ENCODE results near the gene TRAP1.
A peak's percentile ranks its signal among the peaks of the same experiment; 100 is the strongest.
"Not testable (repeated sequence)": the region's sequence is repeated elsewhere in the genome, so short reads cannot be mapped to it uniquely, and the experiment has no call there.

The TRAP1 gene

DNA sequence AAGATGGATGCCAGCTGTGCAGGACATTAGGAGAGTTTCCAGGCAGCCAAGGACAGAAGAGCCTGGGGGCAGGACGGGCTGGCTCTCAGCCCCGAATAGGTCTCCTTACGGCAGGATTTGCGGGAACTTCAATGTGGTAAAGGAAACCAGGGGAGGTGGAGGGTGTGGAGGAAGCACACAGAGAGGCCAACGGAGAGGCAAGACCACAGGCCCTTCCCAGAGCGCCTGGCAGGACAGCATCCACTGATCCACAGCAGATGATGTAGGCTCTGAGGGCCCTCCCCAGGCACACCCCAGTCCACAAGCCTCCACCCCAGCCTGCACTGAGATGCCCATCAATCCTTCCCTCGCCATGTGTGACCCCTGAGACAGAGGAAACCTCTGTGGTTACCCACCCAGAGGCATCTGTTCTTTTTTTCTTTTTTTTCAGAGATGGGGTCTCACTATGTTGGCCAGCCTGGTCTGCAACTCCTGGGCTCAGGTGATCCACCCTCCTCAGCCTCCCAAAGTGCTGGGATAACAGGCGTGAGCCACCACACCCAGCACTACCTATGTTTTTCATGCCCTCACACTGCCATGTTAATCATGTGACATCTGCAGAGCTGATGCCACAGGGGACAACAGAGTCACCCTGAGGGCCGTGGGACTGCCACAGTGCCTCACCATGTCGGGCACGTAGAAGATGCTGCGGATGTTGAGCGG, 43.5 kb downstream of the TRAP1 start:
- no peak for DNase-seq (ENCODE audit: low read depth in 3 of 3)

GRCh38 chr16:3673201-3673600, 44.1 kb downstream of the TRAP1 start:
- no peak for DNase-seq (ENCODE audit: low read depth in 3 of 3)

DNA sequence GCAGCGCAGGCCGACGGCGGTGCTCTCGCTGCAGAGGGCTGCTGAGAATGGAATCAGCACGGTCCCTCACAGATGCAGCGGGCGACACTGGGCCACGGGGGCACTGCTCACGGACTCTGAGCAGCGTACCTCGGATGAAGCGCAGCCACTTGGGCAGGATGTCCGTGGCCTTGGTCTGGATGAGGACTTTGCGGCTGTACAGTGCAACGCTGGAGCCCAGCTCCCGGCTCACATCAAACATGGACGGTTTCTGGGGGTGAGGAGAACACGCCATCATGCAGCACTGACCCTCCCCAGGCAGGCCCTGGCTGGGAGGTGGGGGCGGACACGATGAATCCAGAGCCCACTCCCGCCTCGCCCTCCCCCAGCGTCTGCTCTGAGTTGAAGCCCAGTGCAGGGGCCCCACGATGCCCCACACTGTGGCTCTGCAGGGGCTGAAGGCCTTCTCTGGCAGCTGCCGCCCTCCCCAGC, 44.7 kb downstream of the TRAP1 start:
- DNase-seq (ENCODE audit: low read depth in 3 of 3) = no peak

DNA sequence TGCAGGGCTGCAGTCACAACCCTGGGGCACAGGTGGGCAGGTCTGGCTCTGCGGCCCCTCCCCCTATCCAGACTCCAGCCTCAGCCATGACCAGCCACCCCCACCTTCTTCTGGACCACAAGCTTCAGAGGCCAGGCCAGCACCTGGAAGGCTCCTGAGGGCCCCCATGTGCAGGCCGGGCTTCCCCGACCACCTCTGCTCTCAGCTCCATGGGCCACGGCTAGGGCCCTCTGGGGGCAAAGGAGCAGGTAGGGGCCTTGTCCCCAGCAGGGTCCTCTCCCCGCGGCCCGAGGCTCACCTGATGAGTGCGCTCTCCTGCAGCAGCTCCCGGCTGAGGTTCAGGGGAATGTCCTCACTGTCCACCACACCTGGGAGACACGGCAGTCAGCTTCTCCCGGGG, 45.9 kb downstream of the TRAP1 start:
- no peak for DNase-seq (ENCODE audit: low read depth in 3 of 3)

DNA sequence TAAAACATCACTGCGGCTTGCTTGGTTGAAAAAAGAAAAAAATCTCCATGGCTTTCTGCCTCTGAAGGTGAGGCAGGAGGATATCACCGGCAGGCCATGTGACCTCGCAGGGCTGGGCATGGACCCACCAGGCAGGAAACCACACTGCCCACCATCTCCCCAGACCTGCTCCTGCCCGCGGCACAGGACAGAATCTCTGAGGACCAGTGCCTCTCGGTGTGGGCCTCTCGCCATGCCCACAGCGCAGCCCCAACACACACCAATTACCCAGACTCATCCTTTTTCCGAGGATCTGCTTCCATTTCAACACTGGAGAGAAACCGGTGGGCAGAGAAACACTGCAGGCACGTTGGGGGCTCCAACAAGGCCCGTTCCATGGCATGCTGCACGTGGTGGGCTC, 46.6 kb downstream of the TRAP1 start:
- no peak for DNase-seq (ENCODE audit: low read depth in 3 of 3)

- no peak for DNase-seq (ENCODE audit: low read depth in 3 of 3)
Measured at GRCh38 chr16:3669082-3669481, 48.2 kb downstream of the TRAP1 start.

DNA sequence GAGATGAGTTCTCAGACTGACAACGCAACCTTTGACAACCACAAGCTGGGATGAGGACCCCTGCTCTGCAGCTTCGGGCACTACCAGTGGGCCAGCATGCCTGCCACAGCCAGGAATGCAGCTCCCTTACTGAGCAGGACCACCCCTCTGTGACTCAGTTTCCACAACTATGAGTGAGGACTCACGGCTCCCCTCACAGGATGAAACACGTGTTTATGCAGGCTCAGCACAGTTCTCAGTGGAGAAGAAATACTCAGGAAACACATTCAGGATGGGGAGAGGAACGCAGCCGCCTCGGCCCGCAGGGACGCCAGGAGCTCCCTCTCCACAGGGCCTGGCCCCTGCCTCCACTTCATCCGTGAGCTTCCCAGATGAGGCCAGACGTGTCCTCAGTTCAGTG, 48.7 kb downstream of the TRAP1 start:
- DNase-seq (ENCODE audit: low read depth in 3 of 3) = no peak

DNA sequence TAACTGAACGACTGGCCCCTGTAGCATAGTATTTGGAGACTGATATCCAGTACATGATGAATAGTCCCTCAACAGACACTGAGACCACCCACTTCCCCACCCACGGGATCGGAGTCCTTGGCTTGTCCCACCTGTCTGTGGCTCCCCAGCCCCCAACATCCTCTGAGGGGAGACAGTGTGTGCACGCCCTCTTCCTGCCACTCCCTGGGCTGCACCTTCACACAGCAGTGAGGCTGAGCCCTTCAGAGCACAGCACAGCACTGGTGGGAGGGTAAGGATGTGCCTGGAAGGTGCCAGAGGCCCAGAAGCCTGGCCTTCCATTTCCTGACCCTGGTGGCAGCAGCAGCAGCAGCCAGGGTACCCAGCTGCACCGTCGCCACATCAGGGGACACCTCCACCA, 51.8 kb downstream of the TRAP1 start:
- peak in 1 of 3 experiments; percentile 12 for DNase-seq (ENCODE audit: low read depth in 3 of 3)

DNA sequence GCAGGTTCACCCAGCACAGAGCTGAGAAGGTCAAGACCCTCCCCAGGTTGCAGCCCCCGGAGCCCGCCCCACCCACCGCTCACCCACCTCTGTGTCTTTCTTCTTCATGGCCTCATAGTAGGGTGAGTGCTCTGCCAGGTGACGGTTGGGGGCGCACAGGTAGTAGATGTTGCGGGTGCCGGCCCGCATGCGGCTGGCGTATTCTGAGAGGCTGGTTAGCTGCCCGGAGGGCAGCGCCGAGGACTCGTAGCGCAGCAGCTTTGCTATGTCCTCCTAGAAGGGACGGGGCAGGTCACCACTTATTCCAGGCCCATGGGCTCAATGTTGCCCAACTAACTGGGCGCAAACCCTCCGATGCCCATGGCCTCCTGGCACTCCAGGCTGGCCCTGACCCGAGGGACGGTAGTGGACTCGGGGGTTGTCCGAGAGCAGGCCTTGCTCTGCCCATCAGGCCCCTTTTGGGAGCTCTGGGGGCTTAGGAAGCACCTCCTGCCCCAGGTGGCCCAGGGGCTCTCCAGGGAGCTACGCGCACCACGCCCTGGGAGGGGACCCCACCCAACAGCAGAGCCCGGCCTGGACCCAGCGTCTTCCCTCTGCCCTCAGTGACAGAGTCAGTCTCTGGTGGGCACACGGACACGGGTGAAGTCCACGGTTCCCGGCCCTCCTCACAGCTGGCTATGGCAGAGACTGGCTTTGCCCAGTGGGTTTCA, 53.0 kb downstream of the TRAP1 start:
- DNase-seq (ENCODE audit: low read depth in 3 of 3) = no peak

DNA sequence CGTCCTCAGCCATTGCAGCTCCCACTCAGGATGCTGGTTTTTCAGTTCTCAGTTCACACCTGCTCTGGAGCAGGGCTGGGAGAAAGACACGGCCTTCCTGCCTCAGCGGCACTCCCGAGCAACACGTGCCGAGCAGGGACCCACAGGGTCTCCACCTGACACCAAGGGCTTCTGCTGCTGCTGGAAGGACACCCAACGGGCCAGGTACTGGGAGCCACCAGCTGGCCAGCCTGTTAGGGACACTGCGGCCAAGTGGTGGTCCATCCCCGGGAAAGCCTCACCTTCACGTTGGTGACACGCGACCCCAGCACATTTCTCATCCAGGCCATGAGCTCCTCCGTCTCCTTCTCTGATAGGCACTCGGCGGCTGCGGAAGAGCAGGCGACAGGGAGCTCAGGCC, 54.7 kb downstream of the TRAP1 start:
- no peak for DNase-seq (ENCODE audit: low read depth in 3 of 3)

DNA sequence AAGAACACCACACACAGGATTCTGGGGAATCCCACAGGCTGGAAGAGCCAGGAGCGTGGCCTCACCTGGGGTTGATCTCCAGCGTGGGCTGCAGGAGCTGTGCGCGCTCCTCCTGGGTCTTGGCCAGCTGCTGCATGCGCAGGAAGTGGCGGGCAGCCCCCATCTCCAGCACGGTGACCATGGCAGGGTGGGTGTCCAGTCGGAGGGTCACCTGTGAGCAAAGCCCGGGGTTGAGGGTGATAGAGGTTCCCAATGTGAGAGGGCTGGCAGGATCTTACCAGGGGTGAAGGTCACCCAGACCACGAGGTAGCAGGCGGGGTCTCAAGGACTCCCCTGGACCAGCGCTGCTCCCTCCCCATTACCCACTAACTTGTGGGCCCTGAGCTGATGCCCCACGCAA, 55.4 kb downstream of the TRAP1 start:
- no peak for DNase-seq (ENCODE audit: low read depth in 3 of 3)

DNA sequence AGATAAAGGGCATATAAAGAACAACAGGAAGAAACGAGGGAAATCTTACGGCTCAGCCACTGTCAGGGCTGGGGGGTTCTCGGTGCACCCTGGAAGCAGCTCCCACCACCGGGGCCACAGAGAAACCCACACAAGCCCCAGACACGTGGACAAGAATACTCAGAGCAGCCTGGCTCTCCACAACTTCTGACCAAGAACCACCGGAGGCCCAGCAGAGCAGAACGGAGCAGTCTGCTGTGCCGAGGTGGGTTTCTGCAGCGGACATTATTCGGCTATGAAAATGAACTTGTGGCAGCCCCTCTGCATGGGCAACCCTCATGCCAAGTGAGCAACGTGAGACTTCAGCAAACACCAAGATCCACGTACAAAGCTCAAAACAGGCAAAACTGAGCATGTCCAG, 56.0 kb downstream of the TRAP1 start:
- DNase-seq (ENCODE audit: low read depth in 3 of 3) = no peak

DNA sequence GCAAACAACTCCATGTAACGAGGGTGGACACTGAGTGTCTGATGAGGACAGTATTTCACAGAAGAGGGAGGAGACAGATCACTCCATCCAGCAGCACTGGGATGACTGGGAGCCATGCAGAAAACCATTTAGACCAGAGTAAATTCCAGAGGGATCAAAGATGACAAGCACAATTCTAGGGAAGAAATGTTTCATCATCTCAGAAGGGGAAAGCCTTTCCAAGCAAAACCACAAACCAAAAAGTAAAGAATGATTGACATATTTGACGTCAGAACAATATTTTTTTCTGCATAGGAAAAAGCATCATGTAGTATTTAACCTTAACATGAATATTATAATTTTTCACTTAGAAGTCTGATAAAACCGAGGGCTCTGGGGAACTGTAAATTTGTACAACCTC, 58.1 kb downstream of the TRAP1 start:
- DNase-seq (ENCODE audit: low read depth in 3 of 3) = no peak

- peak in 2 of 3 experiments; percentile 5 to 38 for DNase-seq (ENCODE audit: low read depth in 3 of 3)
Measured at GRCh38 chr16:3656491-3657468, 60.5 kb downstream of the TRAP1 start.

GRCh38 chr16:3656160-3656490, 61.2 kb downstream of the TRAP1 start:
- not testable (repeated sequence) for DNase-seq (ENCODE audit: low read depth in 3 of 3)

GRCh38 chr16:3655396-3656159, 61.7 kb downstream of the TRAP1 start:
- DNase-seq (ENCODE audit: low read depth in 3 of 3) = no peak

DNA sequence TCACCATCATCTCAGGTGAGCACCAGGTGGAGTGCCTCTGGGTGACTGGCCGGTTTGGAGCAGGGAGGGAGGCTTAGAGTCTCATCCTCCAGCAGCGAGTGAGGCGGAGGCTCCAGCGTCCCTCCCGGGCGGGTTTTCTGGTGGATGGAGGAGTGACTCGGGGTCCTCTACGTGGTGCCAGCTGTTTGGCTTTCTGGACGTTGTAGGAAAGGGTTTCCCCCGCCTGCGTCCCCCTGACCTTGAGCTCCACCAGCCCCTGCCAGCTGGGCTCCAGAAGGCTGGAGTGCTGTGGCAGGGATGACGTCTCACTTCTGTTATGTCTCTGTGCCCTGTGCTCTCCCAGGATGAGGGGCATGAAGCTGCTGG, 62.3 kb downstream of the TRAP1 start:
- no peak for DNase-seq (ENCODE audit: low read depth in 3 of 3)

- peak in 2 of 3 experiments; percentile 22 to 38 for DNase-seq (ENCODE audit: low read depth in 3 of 3)
Measured at GRCh38 chr16:3654249-3654991, 62.9 kb downstream of the TRAP1 start, which contains the start of gene DNASE1. DNASE1 (plus strand) TSS chr16:3654691; CDS start chr16:3655374, 683 bp downstream.

GRCh38 chr16:3652373-3653195, 64.7 kb downstream of the TRAP1 start:
- DNase-seq (ENCODE audit: low read depth in 3 of 3) = no peak
